ENCODE measurements around the gene INPP5A.

INPP5A gene

GRCh38 chr10:132583456-132583855 lies 45.9 kb downstream of the INPP5A start:
- ATAC-seq: no peak
- TF ChIP-seq TCF4 (CRISPR knock-in tag; IDR thresholded peaks at IDR 0.05; ENCODE audit: borderline replicate concordance) (no peak), ZNF565 (CRISPR knock-in tag; conservative IDR thresholded peaks at IDR 0.05; ENCODE audit: low read depth) (no peak), RARB (CRISPR knock-in tag; IDR thresholded peaks at IDR 0.05) (no peak), BACH2 (CRISPR knock-in tag; IDR thresholded peaks at IDR 0.05; ENCODE audit: borderline replicate concordance) (no peak), GLIS3 (CRISPR knock-in tag; IDR thresholded peaks at IDR 0.05) (no peak), ESRRG (CRISPR knock-in tag; IDR thresholded peaks at IDR 0.05) (no peak), ISL1 (CRISPR knock-in tag; IDR thresholded peaks at IDR 0.05) (no peak), OSR1 (CRISPR knock-in tag; IDR thresholded peaks at IDR 0.05) (no peak), ZNF70 (CRISPR knock-in tag; IDR thresholded peaks at IDR 0.05) (no peak), PPARA (CRISPR knock-in tag; IDR thresholded peaks at IDR 0.05; ENCODE audit: borderline replicate concordance) (no peak), ZNF8 (CRISPR knock-in tag; IDR thresholded peaks at IDR 0.05) (no peak)
- TF ChIP-seq, protein P1, sequence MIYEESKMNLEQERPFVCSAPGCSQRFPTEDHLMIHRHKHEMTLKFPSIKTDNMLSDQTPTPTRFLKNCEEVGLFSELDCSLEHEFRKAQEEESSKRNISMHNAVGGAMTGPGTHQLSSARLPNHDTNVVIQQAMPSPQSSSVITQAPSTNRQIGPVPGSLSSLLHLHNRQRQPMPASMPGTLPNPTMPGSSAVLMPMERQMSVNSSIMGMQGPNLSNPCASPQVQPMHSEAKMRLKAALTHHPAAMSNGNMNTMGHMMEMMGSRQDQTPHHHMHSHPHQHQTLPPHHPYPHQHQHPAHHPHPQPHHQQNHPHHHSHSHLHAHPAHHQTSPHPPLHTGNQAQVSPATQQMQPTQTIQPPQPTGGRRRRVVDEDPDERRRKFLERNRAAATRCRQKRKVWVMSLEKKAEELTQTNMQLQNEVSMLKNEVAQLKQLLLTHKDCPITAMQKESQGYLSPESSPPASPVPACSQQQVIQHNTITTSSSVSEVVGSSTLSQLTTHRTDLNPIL (CRISPR knock-in tag; IDR thresholded peaks at IDR 0.05; ENCODE audit: low read depth): no peak
- TF ChIP-seq, protein P2, sequence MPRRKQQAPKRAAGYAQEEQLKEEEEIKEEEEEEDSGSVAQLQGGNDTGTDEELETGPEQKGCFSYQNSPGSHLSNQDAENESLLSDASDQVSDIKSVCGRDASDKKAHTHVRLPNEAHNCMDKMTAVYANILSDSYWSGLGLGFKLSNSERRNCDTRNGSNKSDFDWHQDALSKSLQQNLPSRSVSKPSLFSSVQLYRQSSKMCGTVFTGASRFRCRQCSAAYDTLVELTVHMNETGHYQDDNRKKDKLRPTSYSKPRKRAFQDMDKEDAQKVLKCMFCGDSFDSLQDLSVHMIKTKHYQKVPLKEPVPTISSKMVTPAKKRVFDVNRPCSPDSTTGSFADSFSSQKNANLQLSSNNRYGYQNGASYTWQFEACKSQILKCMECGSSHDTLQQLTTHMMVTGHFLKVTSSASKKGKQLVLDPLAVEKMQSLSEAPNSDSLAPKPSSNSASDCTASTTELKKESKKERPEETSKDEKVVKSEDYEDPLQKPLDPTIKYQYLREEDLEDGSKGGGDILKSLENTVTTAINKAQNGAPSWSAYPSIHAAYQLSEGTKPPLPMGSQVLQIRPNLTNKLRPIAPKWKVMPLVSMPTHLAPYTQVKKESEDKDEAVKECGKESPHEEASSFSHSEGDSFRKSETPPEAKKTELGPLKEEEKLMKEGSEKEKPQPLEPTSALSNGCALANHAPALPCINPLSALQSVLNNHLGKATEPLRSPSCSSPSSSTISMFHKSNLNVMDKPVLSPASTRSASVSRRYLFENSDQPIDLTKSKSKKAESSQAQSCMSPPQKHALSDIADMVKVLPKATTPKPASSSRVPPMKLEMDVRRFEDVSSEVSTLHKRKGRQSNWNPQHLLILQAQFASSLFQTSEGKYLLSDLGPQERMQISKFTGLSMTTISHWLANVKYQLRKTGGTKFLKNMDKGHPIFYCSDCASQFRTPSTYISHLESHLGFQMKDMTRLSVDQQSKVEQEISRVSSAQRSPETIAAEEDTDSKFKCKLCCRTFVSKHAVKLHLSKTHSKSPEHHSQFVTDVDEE (CRISPR knock-in tag; IDR thresholded peaks at IDR 0.05): no peak

DNA sequence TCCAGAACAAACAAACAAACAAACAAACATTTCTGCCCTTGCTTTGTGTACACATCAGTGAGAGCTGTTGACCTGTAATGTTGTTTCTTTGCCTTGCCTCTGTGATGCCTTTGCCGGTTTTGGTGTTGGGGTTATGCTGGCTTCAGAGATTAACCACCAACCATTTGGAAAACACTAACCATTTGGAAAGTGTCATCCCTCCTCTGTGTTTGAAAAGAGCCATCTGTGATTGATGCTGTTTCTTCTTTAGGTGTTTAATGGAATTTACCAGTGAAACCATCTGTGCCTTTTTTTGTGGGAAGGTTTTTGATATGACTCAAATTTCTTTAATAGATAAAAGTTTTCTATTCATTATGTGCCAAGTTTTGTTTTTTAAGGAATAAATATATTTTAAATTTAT lies 46.5 kb downstream of the INPP5A start:
- TF ChIP-seq BACH2 (CRISPR knock-in tag; IDR thresholded peaks at IDR 0.05; ENCODE audit: borderline replicate concordance): no peak
- TF ChIP-seq, protein P3, sequence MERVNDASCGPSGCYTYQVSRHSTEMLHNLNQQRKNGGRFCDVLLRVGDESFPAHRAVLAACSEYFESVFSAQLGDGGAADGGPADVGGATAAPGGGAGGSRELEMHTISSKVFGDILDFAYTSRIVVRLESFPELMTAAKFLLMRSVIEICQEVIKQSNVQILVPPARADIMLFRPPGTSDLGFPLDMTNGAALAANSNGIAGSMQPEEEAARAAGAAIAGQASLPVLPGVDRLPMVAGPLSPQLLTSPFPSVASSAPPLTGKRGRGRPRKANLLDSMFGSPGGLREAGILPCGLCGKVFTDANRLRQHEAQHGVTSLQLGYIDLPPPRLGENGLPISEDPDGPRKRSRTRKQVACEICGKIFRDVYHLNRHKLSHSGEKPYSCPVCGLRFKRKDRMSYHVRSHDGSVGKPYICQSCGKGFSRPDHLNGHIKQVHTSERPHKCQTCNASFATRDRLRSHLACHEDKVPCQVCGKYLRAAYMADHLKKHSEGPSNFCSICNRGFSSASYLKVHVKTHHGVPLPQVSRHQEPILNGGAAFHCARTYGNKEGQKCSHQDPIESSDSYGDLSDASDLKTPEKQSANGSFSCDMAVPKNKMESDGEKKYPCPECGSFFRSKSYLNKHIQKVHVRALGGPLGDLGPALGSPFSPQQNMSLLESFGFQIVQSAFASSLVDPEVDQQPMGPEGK (CRISPR knock-in tag; IDR thresholded peaks at IDR 0.05; ENCODE audit: borderline replicate concordance): no peak
- no peak for TF ChIP-seq TCF4 (CRISPR knock-in tag; IDR thresholded peaks at IDR 0.05; ENCODE audit: borderline replicate concordance)
- no peak for TF ChIP-seq ZNF70 (CRISPR knock-in tag; IDR thresholded peaks at IDR 0.05)
- TF ChIP-seq, protein P1 (CRISPR knock-in tag; IDR thresholded peaks at IDR 0.05; ENCODE audit: low read depth): no peak
- TF ChIP-seq POU6F1 (CRISPR knock-in tag; IDR thresholded peaks at IDR 0.05; ENCODE audit: borderline replicate concordance, low read depth): no peak
- TF ChIP-seq ZFP3 (CRISPR knock-in tag; IDR thresholded peaks at IDR 0.05): no peak
- TF ChIP-seq ISL1 (CRISPR knock-in tag; IDR thresholded peaks at IDR 0.05): no peak
- TF ChIP-seq PPARA (CRISPR knock-in tag; IDR thresholded peaks at IDR 0.05; ENCODE audit: borderline replicate concordance): no peak
- TF ChIP-seq ESRRG (CRISPR knock-in tag; IDR thresholded peaks at IDR 0.05): no peak
- no peak for TF ChIP-seq OSR1 (CRISPR knock-in tag; IDR thresholded peaks at IDR 0.05)
- TF ChIP-seq, protein P4, sequence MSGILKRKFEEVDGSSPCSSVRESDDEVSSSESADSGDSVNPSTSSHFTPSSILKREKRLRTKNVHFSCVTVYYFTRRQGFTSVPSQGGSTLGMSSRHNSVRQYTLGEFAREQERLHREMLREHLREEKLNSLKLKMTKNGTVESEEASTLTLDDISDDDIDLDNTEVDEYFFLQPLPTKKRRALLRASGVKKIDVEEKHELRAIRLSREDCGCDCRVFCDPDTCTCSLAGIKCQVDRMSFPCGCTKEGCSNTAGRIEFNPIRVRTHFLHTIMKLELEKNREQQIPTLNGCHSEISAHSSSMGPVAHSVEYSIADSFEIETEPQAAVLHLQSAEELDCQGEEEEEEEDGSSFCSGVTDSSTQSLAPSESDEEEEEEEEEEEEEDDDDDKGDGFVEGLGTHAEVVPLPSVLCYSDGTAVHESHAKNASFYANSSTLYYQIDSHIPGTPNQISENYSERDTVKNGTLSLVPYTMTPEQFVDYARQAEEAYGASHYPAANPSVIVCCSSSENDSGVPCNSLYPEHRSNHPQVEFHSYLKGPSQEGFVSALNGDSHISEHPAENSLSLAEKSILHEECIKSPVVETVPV (CRISPR knock-in tag; IDR thresholded peaks at IDR 0.05): no peak
- TF ChIP-seq SNAI2 (CRISPR knock-in tag; IDR thresholded peaks at IDR 0.05): no peak
- no peak for TF ChIP-seq GLIS3 (CRISPR knock-in tag; IDR thresholded peaks at IDR 0.05)
- no peak for TF ChIP-seq RARB (CRISPR knock-in tag; IDR thresholded peaks at IDR 0.05)
- no peak for TF ChIP-seq ZNF565 (CRISPR knock-in tag; conservative IDR thresholded peaks at IDR 0.05; ENCODE audit: low read depth)
- TF ChIP-seq, protein P2 (CRISPR knock-in tag; IDR thresholded peaks at IDR 0.05): no peak
- no peak for TF ChIP-seq CSDC2 (CRISPR knock-in tag; IDR thresholded peaks at IDR 0.05)
- no peak for TF ChIP-seq TOX (CRISPR knock-in tag; IDR thresholded peaks at IDR 0.05; ENCODE audit: borderline replicate concordance)
- no peak for ATAC-seq

Data from SK-N-SH treated with all-trans-retinoic acid at 6 μM for 48 hours (cell line).